ENCODE data around the gene TCERG1L.

The TCERG1L gene

DNA sequence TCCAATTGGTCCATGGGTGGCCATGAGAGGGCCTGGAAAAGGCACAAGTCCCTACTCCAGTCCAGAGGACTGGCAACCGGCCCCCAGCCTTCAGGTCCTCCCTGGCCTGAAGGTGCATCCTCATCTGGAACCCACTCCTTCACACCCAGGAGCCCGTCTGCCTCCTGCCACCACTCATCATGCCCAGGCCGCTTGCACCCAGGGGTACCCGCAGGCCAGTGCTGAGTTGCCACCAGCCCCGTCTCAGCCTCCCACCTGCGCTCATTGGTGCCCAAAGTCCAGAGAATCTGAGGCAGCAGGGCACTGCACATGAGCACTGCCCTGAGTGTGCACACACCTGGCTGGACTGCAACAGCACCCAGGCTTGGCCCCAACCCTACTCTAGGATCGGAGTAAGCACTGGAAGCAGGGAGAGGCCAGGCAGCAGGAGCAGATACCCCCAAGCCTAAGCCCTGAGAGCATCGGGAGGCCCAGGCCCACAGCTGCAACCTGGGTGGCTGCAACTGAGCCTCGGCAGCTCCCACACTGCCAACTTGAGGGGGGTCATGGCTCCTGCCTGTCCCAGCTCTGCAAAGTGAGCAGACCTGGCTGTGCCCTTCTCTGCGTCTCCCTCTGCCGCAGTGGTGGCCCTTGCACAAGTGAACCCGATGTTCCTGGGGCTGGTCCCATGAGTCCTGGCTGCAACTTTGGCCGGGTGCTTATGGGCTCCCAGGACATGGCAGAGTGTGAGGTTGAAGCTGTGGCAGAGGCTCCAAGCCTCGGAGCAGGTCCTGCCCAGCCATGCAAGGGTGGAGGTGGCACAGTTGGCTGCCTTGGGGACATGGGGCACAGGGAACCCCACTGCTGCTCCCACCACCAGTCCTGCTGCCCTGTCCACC lies 44.3 kb downstream of the TCERG1L start:
- no peaks in the 10 kb centered on the region for H3K9me2 ChIP-seq (replicated peaks; ENCODE audit: insufficient read depth, low read length)
- no peak overlapping the region for H3K27ac ChIP-seq (ENCODE audit: low read depth, low read length)
- no peaks in the 10 kb centered on the region for H3K9me3 ChIP-seq (ENCODE audit: insufficient read depth, low read length)
- no peak for TF ChIP-seq EZH2phosphoT487 (conservative IDR thresholded peaks at IDR 0.05; ENCODE audit: low read length)
- TF ChIP-seq, protein P1, sequence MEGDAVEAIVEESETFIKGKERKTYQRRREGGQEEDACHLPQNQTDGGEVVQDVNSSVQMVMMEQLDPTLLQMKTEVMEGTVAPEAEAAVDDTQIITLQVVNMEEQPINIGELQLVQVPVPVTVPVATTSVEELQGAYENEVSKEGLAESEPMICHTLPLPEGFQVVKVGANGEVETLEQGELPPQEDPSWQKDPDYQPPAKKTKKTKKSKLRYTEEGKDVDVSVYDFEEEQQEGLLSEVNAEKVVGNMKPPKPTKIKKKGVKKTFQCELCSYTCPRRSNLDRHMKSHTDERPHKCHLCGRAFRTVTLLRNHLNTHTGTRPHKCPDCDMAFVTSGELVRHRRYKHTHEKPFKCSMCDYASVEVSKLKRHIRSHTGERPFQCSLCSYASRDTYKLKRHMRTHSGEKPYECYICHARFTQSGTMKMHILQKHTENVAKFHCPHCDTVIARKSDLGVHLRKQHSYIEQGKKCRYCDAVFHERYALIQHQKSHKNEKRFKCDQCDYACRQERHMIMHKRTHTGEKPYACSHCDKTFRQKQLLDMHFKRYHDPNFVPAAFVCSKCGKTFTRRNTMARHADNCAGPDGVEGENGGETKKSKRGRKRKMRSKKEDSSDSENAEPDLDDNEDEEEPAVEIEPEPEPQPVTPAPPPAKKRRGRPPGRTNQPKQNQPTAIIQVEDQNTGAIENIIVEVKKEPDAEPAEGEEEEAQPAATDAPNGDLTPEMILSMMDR (IDR thresholded peaks at IDR 0.05; ENCODE audit: insufficient read depth, low read length, poor library complexity, severe bottlenecking): no peak
- H3F3A ChIP-seq (ENCODE audit: insufficient read depth): no peaks in the 10 kb centered on the region
- no peaks in the 10 kb centered on the region for H3K27me3 ChIP-seq (ENCODE audit: low read length)
- H2AFZ ChIP-seq (ENCODE audit: low read depth, low read length, severe bottlenecking): no peak overlapping the region
- H4K20me1 ChIP-seq (ENCODE audit: low read depth, low read length): no peaks in the 10 kb centered on the region
- no peaks in the 10 kb centered on the region for H3K36me3 ChIP-seq (ENCODE audit: low read length)
- no peak overlapping the region for H3K9ac ChIP-seq (ENCODE audit: low read length)
- H3K4me2 ChIP-seq (ENCODE audit: low read depth, low read length, poor library complexity, severe bottlenecking): no peak overlapping the region
- no peak overlapping the region for H3K4me3 ChIP-seq (ENCODE audit: insufficient read depth, low read length, poor library complexity, severe bottlenecking)
- no peaks in the 10 kb centered on the region for H3K79me2 ChIP-seq (ENCODE audit: insufficient read depth, low read length)

- Histone ChIP-seq H3K9ac (ENCODE audit: low read length) (no peak overlapping the region), H3K9me3 (ENCODE audit: insufficient read depth, low read length) (no peaks in the 10 kb centered on the region), H3K4me2 (ENCODE audit: low read depth, low read length, poor library complexity, severe bottlenecking) (no peak overlapping the region), H3K9me2 (replicated peaks; ENCODE audit: insufficient read depth, low read length) (no peaks in the 10 kb centered on the region), H3K79me2 (ENCODE audit: insufficient read depth, low read length) (no peaks in the 10 kb centered on the region), H2AFZ (ENCODE audit: low read depth, low read length, severe bottlenecking) (no peak overlapping the region), H3K27ac (ENCODE audit: low read depth, low read length) (no peak overlapping the region), H3K27me3 (ENCODE audit: low read length) (no peaks in the 10 kb centered on the region), H3F3A (ENCODE audit: insufficient read depth) (no peaks in the 10 kb centered on the region), H3K36me3 (ENCODE audit: low read length) (no peaks in the 10 kb centered on the region), H3K4me3 (ENCODE audit: insufficient read depth, low read length, poor library complexity, severe bottlenecking) (no peak overlapping the region), H4K20me1 (ENCODE audit: low read depth, low read length) (no peaks in the 10 kb centered on the region)
- TF ChIP-seq, protein P1 (IDR thresholded peaks at IDR 0.05; ENCODE audit: insufficient read depth, low read length, poor library complexity, severe bottlenecking): no peak
- TF ChIP-seq EZH2phosphoT487 (conservative IDR thresholded peaks at IDR 0.05; ENCODE audit: low read length): no peak
Observed at GRCh38 chr10:131264110-131264788, 47.3 kb downstream of the TCERG1L start.

DNA sequence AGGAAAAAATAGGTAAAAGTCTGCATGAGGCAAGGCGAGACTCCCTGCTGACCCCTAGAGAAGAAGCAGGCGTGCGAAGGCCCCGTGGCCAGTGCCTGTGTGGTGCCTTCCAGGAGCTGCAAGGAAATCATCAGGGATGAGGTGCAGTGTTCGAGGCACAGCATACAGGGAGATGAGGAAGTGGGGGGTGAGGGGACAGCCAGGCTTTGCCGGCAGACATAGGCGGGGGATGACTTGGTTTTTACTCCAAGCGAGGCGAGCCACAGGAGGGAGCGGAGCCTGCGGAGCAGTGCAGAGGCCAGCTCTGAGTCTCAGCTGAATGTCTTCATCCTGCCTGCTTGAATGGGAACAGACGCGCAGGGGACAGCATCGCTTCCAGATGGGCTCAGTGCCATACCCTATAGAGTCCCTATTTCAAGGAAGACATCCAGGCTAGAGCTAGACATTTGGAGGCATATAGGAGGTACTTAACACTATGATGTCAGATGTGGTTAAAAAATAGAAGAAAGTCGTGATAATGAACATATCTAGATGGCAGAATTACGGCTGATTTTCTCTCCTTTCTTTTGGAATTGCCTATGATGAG lies 49.5 kb downstream of the TCERG1L start:
- no peak overlapping the region for H3K4me2 ChIP-seq (ENCODE audit: low read depth, low read length, poor library complexity, severe bottlenecking)
- H3K79me2 ChIP-seq (ENCODE audit: insufficient read depth, low read length): no peaks in the 10 kb centered on the region

More for the DNA sequence above, 49.5 kb downstream of the TCERG1L start:
- no peak overlapping the region for H3K27ac ChIP-seq (ENCODE audit: low read depth, low read length)
- no peaks in the 10 kb centered on the region for H4K20me1 ChIP-seq (ENCODE audit: low read depth, low read length)
- H3K4me3 ChIP-seq (ENCODE audit: insufficient read depth, low read length, poor library complexity, severe bottlenecking): no peak overlapping the region
- H3K27me3 ChIP-seq (ENCODE audit: low read length): no peaks in the 10 kb centered on the region
- H3K9ac ChIP-seq (ENCODE audit: low read length): no peak overlapping the region
- no peaks in the 10 kb centered on the region for H3K9me2 ChIP-seq (replicated peaks; ENCODE audit: insufficient read depth, low read length)
- no peaks in the 10 kb centered on the region for H3K36me3 ChIP-seq (ENCODE audit: low read length)
- H3F3A ChIP-seq (ENCODE audit: insufficient read depth): no peaks in the 10 kb centered on the region
- no peaks in the 10 kb centered on the region for H3K9me3 ChIP-seq (ENCODE audit: insufficient read depth, low read length)
- no peak for TF ChIP-seq EZH2phosphoT487 (conservative IDR thresholded peaks at IDR 0.05; ENCODE audit: low read length)
- TF ChIP-seq, protein P1 (IDR thresholded peaks at IDR 0.05; ENCODE audit: insufficient read depth, low read length, poor library complexity, severe bottlenecking): no peak
- H2AFZ ChIP-seq (ENCODE audit: low read depth, low read length, severe bottlenecking): no peak overlapping the region

Measured in SU-DHL-6 (cell line).